ENCODE results near the gene PRKN. TPM values are rescaled to one million over a fixed set of nuclear protein-coding genes. Genes with fewer than 3 reads are reported as not detected.

Gene PRKN
- total RNA-seq, 4 donors from 2014 or later = 9.6 to 17.0 (median 11.6) TPM

DNA sequence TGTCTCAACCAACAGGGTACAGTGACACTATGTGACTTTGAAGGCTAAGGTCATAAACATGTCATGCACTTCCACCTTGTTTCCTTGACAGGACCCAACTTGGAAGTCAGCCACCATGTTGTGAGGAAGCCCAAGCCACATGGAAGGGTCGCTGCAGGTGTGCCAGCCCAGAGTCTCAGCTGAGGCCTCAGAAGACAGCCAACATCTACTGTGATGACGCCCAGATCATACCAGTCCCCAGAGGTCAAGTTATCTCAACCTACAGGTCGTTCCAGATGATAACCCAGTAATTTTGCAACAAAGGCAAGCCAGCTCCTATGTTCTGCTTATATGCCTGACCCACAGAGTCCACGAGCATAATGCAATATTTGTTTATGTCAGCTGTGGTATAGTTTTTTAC, 1077.7 kb downstream of the PRKN start:
- TF ChIP-seq CTCF (IDR thresholded peaks at IDR 0.05; ENCODE audit: low read depth) = no peak

DNA sequence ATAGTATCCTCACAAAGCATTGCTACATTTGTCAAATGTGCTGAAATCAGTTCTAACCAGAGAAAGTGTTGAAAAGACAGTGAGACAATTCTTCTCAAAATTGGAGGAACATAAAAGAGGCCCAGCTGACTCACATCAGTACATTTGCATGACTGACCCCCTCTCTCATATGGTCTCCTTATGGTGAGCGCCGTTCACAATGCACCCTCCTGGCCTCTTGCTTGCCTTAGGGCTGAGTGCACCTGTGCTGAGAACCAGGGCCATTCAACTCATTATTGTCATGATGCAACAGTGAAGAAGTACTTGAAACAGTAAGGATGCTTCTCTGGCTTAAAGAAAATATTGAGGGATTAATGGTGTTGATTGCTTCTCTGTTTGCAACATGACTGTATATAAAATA, 1078.5 kb downstream of the PRKN start:
- no peak for TF ChIP-seq CTCF (IDR thresholded peaks at IDR 0.05; ENCODE audit: low read depth)

GRCh38 chr6:161647234-161647633, 1080.3 kb downstream of the PRKN start:
- TF ChIP-seq CTCF (IDR thresholded peaks at IDR 0.05; ENCODE audit: low read depth) = no peak

GRCh38 chr6:161644521-161644920, 1083.0 kb downstream of the PRKN start:
- TF ChIP-seq CTCF (IDR thresholded peaks at IDR 0.05; ENCODE audit: low read depth) = no peak

DNA sequence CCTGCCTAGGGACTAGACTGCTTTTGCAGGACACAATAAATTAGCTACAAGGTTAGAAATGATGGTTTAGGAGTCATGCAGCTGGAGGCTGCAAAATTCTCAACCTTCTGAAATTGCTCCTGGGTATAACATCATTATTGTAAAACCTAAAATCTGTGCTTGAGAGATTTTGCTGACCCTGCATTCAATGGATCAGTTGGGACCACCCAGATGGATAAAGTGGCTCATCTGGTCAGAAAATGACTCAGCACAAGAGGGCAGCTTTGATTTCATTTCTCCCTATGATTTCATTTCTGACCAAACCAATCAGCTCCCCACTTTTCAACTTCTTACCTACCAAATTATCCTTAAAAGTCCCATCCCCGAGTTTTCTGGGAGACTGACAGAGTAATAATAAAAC, 1086.4 kb downstream of the PRKN start:
- no peak for TF ChIP-seq CTCF (IDR thresholded peaks at IDR 0.05; ENCODE audit: low read depth)

DNA sequence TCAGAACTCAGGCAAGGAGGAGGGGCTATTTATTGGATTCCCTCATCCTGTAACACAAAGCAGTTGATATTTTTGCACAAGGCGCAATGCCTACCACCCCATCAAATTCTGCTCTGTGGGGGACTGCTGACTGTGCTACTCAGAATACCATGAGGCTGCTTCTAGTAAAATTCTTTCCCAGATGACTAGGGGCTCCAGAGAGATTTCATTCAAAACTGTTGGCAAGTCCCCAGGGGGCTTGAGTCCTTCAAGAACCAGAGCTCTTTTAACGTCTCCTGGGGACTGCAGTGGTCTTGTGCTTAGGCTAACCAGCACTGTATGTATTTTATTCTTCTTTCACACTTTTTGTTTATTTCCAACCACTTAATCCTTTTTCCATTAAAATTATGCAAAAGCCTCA, 1087.8 kb downstream of the PRKN start:
- no peak for TF ChIP-seq CTCF (IDR thresholded peaks at IDR 0.05; ENCODE audit: low read depth)

DNA sequence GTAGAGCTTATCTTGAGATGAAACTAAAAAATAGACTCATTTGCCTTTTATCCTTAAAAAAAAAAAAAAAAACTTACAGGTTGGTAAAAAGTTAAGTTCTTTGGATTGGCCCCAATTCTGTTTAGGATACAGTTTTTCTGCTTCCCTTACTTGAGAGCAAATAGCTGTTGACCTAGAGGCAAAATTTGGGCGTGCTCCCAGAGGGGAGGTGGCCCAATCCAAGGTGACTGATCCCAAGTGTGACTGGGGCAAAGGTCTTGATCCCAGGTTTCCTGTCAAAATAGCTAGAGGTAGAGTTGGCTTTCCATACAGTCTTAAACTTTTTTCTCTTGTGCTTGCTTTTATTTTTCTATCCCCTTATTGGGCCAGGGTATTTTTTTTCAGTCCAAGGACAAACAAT, 1089.9 kb downstream of the PRKN start:
- no peak for TF ChIP-seq CTCF (IDR thresholded peaks at IDR 0.05; ENCODE audit: low read depth)
